K562 (cell line): Measurements from ENCODE around the gene NQO2. TPM values are rescaled to one million over a fixed set of nuclear protein-coding genes. Genes with fewer than 3 reads are reported as not detected.
A peak's percentile ranks its signal among the peaks of the same experiment; 100 is the strongest.

Experiments
- BRF2 ChIP-seq: IDR thresholded peaks from 3 replicates; pipeline ENCODE4 v1.6.1; 2011; ENCODE audit warnings: borderline replicate concordance, mild to moderate bottlenecking; ENCODE audit not compliant: insufficient read length, insufficient read depth
- ERF ChIP-seq: fragments of 450-650 bp; formaldehyde crosslinking; IDR thresholded peaks from 2 replicates; pipeline ENCODE4 v1.4.0; 2020; ENCODE audit warnings: mild to moderate bottlenecking, mixed read lengths
- FOXK1 ChIP-seq: sonication (generic); formaldehyde crosslinking; IDR thresholded peaks from 2 replicates; pipeline ENCODE4 v1.8.0; 2022; ENCODE audit warnings: missing genetic modification reagents, mild to moderate bottlenecking, borderline replicate concordance
- HMGN3 ChIP-seq: IDR thresholded peaks from 2 replicates; pipeline ENCODE4 v1.6.1; 2011; ENCODE audit warnings: borderline replicate concordance, low read depth, mild to moderate bottlenecking, mixed read lengths, low read length; ENCODE audit not compliant: insufficient read length; ENCODE audit errors: extremely low read depth
- MYNN ChIP-seq, 2 experiments: sonication (generic); formaldehyde crosslinking in 1 of 2; IDR thresholded peaks; 2 replicates each; pipeline versions ENCODE4 v1.5.0 to v1.6.1; 2016 to 2020; ENCODE audit warnings: antibody characterized with exemption in 1 of 2, missing genetic modification reagents in 1 of 2
- NFATC3 ChIP-seq: fragments of 450-650 bp; IDR thresholded peaks from 2 replicates; pipeline ENCODE4 v1.6.1; 2017; ENCODE audit warnings: mild to moderate bottlenecking
- NR2F6 ChIP-seq: fragments of 450-650 bp; formaldehyde crosslinking; IDR thresholded peaks from 2 replicates; pipeline ENCODE4 v1.4.0; 2020; ENCODE audit warnings: mild to moderate bottlenecking
- RBM14 ChIP-seq: fragments of 200-400 bp; formaldehyde crosslinking; IDR thresholded peaks from 2 replicates; pipeline ENCODE4 v1.6.1; 2018; ENCODE audit warnings: low read depth, mild to moderate bottlenecking, low read length, moderate library complexity, borderline replicate concordance; ENCODE audit not compliant: insufficient read depth
- RFX5 ChIP-seq: IDR thresholded peaks from 2 replicates; pipeline ENCODE4 v1.6.1; 2011; ENCODE audit warnings: low read depth, mild to moderate bottlenecking, improper control_type of control experiment, low read length
- TAF15 ChIP-seq: fragments of 200-400 bp; formaldehyde crosslinking; IDR thresholded peaks from 2 replicates; pipeline ENCODE4 v1.6.1; 2017; ENCODE audit warnings: mild to moderate bottlenecking, low read depth, low read length, moderate library complexity
- TEAD4 ChIP-seq, 2 experiments: sonication (generic) in 1 of 2; formaldehyde crosslinking in 1 of 2; IDR thresholded peaks; 2 replicates each; pipeline versions ENCODE4 v1.6.1 to v1.8.0; 2012 to 2022; ENCODE audit warnings: borderline replicate concordance in 1 of 2, inconsistent platforms in 1 of 2, low read length in 1 of 2, mild to moderate bottlenecking in 1 of 2, missing genetic modification reagents in 1 of 2
- XRCC3 ChIP-seq: fragments of 450-650 bp; IDR thresholded peaks from 2 replicates; pipeline ENCODE4 v1.6.1; 2017; ENCODE audit warnings: mild to moderate bottlenecking, moderate library complexity
- ZBTB11 ChIP-seq, 3 experiments: fragments of 200-800 bp in 1 of 3; fragments of 250-450 bp in 1 of 3; fragments of 450-650 bp in 1 of 3; sonication (Bioruptor Pico) in 1 of 3; sonication (Bioruptor generic) in 1 of 3; formaldehyde crosslinking in 1 of 3; IDR thresholded peaks; 2 replicates each; pipeline versions ENCODE4 v1.6.1 to v1.8.0; 2016 to 2022; ENCODE audit warnings: mild to moderate bottlenecking in 2 of 3, missing genetic modification characterization in 2 of 3, missing compliant biosample characterization in 1 of 3, moderate library complexity in 1 of 3
- ZNF280B ChIP-seq: fragments of 250-450 bp; sonication (Bioruptor Pico); IDR thresholded peaks from 2 replicates; pipeline ENCODE4 v1.5.1; 2021; ENCODE audit warnings: mild to moderate bottlenecking
- ZNF785 ChIP-seq: fragments of 250-450 bp; sonication (Bioruptor Pico); IDR thresholded peaks from 2 replicates; pipeline ENCODE4 v1.4.0; 2020; ENCODE audit warnings: mild to moderate bottlenecking
- ZSCAN29 ChIP-seq: fragments of 450-650 bp; IDR thresholded peaks from 2 replicates; pipeline ENCODE4 v1.6.1; 2017
- polyA plus RNA-seq, 8 experiments: library from polyadenylated mRNA; depleted of rRNA in 4 of 8; stranded (reverse) in 5 of 8; unstranded in 3 of 8; fragments of >200 nt; fragmentation: Nextera tagmentation in 2 of 8; fragmentation: Illumina TruSeq in 1 of 8; extraction: Ambion mirVana in 2 of 8; extraction: Trizol in 1 of 8; gene quantifications; 2 replicates each; pipeline versions ENCODE4 v1.2.1 to v1.2.3, GENCODE V29; 2011 to 2014; ENCODE audit warnings: inconsistent platforms in 1 of 8, missing spikeins in 1 of 8
- total RNA-seq, 7 experiments: library from RNA; depleted of rRNA in 6 of 7; stranded (reverse); fragments of >200 nt in 6 of 7; fragmentation: Illumina TruSeq in 2 of 7; extraction: Trizol in 2 of 7; gene quantifications; 2 replicates each; pipeline versions ENCODE4 v1.2.1 to v1.2.3, GENCODE V29; 2011 to 2021; ENCODE audit warnings: low replicate concordance in 1 of 7

Gene NQO2
- total and polyA plus RNA-seq, 9 of the 15 experiments (the other 6 are each of a cell fraction or from before 2014, with no cell fraction given): 54.6 to 214 (median 116) TPM

- TF ChIP-seq MYNN (IDR thresholded peaks at IDR 0.05) (no peak), MYNN (CRISPR knock-in tag; IDR thresholded peaks at IDR 0.05) (no peak), RBM14 (no peak), NFATC3 (no peak), TEAD4 (IDR thresholded peaks at IDR 0.05; ENCODE audit: low read length) (no peak), TEAD4 (CRISPR knock-in tag; IDR thresholded peaks at IDR 0.05; ENCODE audit: borderline replicate concordance) (no peak), ZNF280B (CRISPR knock-in tag) (no peak), FOXK1 (CRISPR knock-in tag) (0 out of 2 replicates have a peak, but pooled peaks have one; percentile 18), RFX5 (no peak), ZNF785 (CRISPR knock-in tag) (no peak), BRF2 (no peak), ZSCAN29 (no peak), NR2F6 (0 out of 2 replicates have a peak, but pooled peaks have one; percentile 41), XRCC3 (no peak), HMGN3 (peak; percentile 4), ERF (CRISPR knock-in tag) (0 out of 2 replicates have a peak, but pooled peaks have one; percentile 11), TAF15 (no peak), ZBTB11 (CRISPR knock-in tag; IDR thresholded peaks at IDR 0.05) (peak in 1 of 3 experiments; percentile 81; a peak in 2 of 6 replicates)
Observed at GRCh38 chr6:2971420-2972218, 28.1 kb upstream of the NQO2 start, which contains the start of gene SERPINB6 (continued).
